HepG2 (cell line): Measurements from ENCODE around the gene TAOK3. TPM values are rescaled to one million over a fixed set of nuclear protein-coding genes. Genes with fewer than 3 reads are reported as not detected.

Source experiments
- ASH2L ChIP-seq: fragments of 300-600, 200-600 bp; sonication (generic); IDR thresholded peaks from 2 replicates; pipeline ENCODE4 v1.7.0; 2017; ENCODE audit warnings: low read depth, mild to moderate bottlenecking, moderate library complexity, mixed read lengths, low read length; ENCODE audit not compliant: insufficient read length
- ATF1 ChIP-seq: IDR thresholded peaks from 2 replicates; pipeline ENCODE4 v1.6.1; 2016; ENCODE audit warnings: mild to moderate bottlenecking, control low read depth
- BCL6 ChIP-seq: IDR thresholded peaks from 2 replicates; pipeline ENCODE4 v1.6.1; 2016; ENCODE audit warnings: missing genetic modification reagents, missing compliant biosample characterization
- FOSL2 ChIP-seq: sonication (generic); formaldehyde crosslinking; IDR thresholded peaks from 2 replicates; pipeline ENCODE4 v1.4.0; 2020; ENCODE audit warnings: missing genetic modification reagents
- HNRNPL ChIP-seq: fragments of 200-400 bp; formaldehyde crosslinking; IDR thresholded peaks from 2 replicates; pipeline ENCODE4 v1.6.1; 2017; ENCODE audit warnings: mild to moderate bottlenecking, low read depth, low read length
- NFYB ChIP-seq: sonication (generic); formaldehyde crosslinking; IDR thresholded peaks from 2 replicates; pipeline ENCODE4 v1.4.0; 2020; ENCODE audit warnings: missing genetic modification reagents
- NR2F6 ChIP-seq, 2 experiments: IDR thresholded peaks; 2 replicates each; pipeline ENCODE4 v1.6.1; 2016; ENCODE audit warnings: antibody characterized with exemption in 1 of 2, mild to moderate bottlenecking in 1 of 2
- PCBP2 ChIP-seq: fragments of 200-400 bp; formaldehyde crosslinking; optimal IDR thresholded peaks from 2 replicates; pipeline ENCODE3; 2018; ENCODE audit warnings: low read length, low read depth; ENCODE audit not compliant: poor library complexity, severe bottlenecking
- PHB2 ChIP-seq: fragments of 450-650 bp; IDR thresholded peaks from 2 replicates; pipeline ENCODE4 v1.6.1; 2018; ENCODE audit not compliant: partially characterized antibody
- SMAD1 ChIP-seq: sonication (generic); formaldehyde crosslinking; IDR thresholded peaks from 2 replicates; pipeline ENCODE4 v1.4.0; 2020; ENCODE audit warnings: missing genetic modification reagents, low read depth, mild to moderate bottlenecking, borderline replicate concordance
- SOX6 ChIP-seq, 2 experiments: fragments of 450-650 bp in 1 of 2; sonication (generic) in 1 of 2; formaldehyde crosslinking in 1 of 2; IDR thresholded peaks; 2 replicates each; pipeline versions ENCODE4 v1.4.0 to v1.6.1; 2017 to 2020; ENCODE audit warnings: antibody characterized with exemption in 1 of 2, mild to moderate bottlenecking in 1 of 2, missing genetic modification reagents in 1 of 2
- ZFP90 ChIP-seq: sonication (generic); formaldehyde crosslinking; IDR thresholded peaks from 2 replicates; pipeline ENCODE4 v1.8.0; 2022; ENCODE audit warnings: missing genetic modification reagents, mild to moderate bottlenecking, inconsistent platforms, borderline replicate concordance
- ZNF20 ChIP-seq: sonication (generic); formaldehyde crosslinking; IDR thresholded peaks from 2 replicates; pipeline ENCODE4 v1.4.0; 2020; ENCODE audit warnings: mild to moderate bottlenecking, moderate library complexity, missing genetic modification reagents
- ZNF235 ChIP-seq: sonication (generic); formaldehyde crosslinking; IDR thresholded peaks from 2 replicates; pipeline ENCODE4 v1.8.1; 2023; ENCODE audit warnings: mild to moderate bottlenecking, missing genetic modification reagents, borderline replicate concordance
- ZNF430 ChIP-seq: sonication (generic); formaldehyde crosslinking; IDR thresholded peaks from 2 replicates; pipeline ENCODE4 v1.9.0; 2021; ENCODE audit warnings: mild to moderate bottlenecking, missing genetic modification reagents
- ZNF451 ChIP-seq: sonication (generic); formaldehyde crosslinking; IDR thresholded peaks from 2 replicates; pipeline ENCODE4 v1.5.0; 2020; ENCODE audit warnings: mild to moderate bottlenecking, missing genetic modification reagents
- ZNF644 ChIP-seq: IDR thresholded peaks from 2 replicates; pipeline ENCODE4 v1.6.1; 2016; ENCODE audit warnings: low read depth
- ZNF709 ChIP-seq: sonication (generic); formaldehyde crosslinking; IDR thresholded peaks from 2 replicates; pipeline ENCODE4 v1.5.0; 2020; ENCODE audit warnings: mild to moderate bottlenecking, missing genetic modification reagents
- ZNF775 ChIP-seq: sonication (generic); formaldehyde crosslinking; IDR thresholded peaks from 2 replicates; pipeline ENCODE4 v1.4.0; 2020; ENCODE audit warnings: missing genetic modification reagents, mild to moderate bottlenecking, moderate library complexity, borderline replicate concordance
- ZNF792 ChIP-seq: IDR thresholded peaks from 2 replicates; pipeline ENCODE4 v1.6.1; 2016
- ZNF879 ChIP-seq: sonication (generic); formaldehyde crosslinking; IDR thresholded peaks from 2 replicates; pipeline ENCODE4 v1.8.1; 2023; ENCODE audit warnings: missing genetic modification reagents
- polyA plus RNA-seq, 8 experiments: library from polyadenylated mRNA; depleted of rRNA in 3 of 8; stranded (reverse) in 7 of 8; unstranded in 1 of 8; fragments of >200 nt; fragmentation: Illumina TruSeq in 4 of 8; extraction: Trizol in 4 of 8; gene quantifications; 2 replicates each; pipeline versions ENCODE4 v1.2.1 to v1.2.3, GENCODE V29; 2011 to 2016; ENCODE audit warnings: low read depth in 4 of 8, missing spikeins in 1 of 8, mixed read lengths in 1 of 8; ENCODE audit not compliant: insufficient read depth in 1 of 8
- total RNA-seq, 5 experiments: library from RNA; depleted of rRNA; stranded (reverse); fragments of >200 nt; fragmentation: Illumina TruSeq; extraction: Trizol; gene quantifications; 2 replicates each; pipeline ENCODE4 v1.2.3, GENCODE V29; 2016; ENCODE audit warnings: low read depth in 1 of 5
- TF ChIP-seq, protein P1 (sequence below): fragments of 450-650 bp; IDR thresholded peaks from 2 replicates; pipeline ENCODE4 v1.6.1; 2017
- TF ChIP-seq, protein P2 (sequence below): sonication (generic); formaldehyde crosslinking; IDR thresholded peaks from 2 replicates; pipeline ENCODE4 v1.4.0; 2020; ENCODE audit warnings: mild to moderate bottlenecking, missing genetic modification reagents

The TAOK3 gene
- total and polyA plus RNA-seq, 2 of the 13 experiments (the other 11 are each of a cell fraction or from before 2014, with no cell fraction given): 10.4 to 12.3 TPM

DNA sequence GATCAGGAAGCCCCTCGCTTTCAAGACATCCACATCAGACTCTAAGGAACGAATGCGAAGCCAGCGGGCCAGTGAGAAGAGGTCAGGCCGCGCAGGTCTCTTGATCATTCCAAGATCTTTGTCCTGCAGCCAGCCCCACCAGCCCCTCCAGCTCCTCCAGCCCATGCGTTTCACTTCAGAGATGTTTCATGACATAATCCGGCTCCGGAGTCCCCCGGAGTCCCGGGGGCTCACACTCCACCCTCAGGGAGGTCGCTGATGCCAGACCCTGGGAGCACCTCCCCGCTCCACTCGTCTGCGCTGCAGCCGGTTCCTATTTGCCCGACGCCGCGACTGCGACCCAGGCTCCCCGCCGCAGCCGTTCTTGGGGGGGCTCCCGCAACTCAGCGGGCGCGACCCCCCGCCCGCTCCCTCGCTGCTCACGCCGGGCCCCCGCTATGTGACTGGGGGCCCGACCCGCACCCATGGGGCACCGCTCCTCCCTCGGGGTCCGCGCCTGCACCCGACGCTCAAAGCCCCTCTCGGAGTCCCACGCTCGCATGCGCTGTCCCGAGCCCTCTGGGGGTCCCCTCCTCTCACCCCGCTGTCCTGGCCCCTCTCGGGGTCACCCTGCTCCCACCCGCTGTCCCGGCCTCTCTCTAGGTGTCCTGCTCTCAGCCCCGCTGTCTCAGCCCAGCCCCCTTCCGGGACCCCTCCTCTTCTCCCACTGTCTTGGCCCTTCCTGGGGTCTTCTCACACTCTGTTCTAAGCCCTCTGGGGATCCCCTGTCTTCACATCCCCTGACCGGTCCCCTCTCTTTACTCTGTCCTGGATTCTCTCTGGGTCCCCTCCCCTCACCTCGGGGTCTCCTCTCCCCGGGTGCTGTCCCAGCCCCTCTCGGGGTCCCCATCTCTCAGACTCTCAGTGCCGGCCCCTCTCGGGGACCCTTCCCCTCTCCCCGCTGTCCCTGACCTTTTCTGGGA lies 1.1 kb downstream of the TAOK3 start (continued):
- TF ChIP-seq ZNF775 (CRISPR knock-in tag): no peak
- no peak for TF ChIP-seq ZNF709 (CRISPR knock-in tag)
- no peak for TF ChIP-seq NFYB (CRISPR knock-in tag)
- TF ChIP-seq ZFP90 (CRISPR knock-in tag): no peak
- no peak for TF ChIP-seq SOX6 (IDR thresholded peaks at IDR 0.05)
- TF ChIP-seq SOX6 (CRISPR knock-in tag; IDR thresholded peaks at IDR 0.05): no peak
- TF ChIP-seq ZNF235 (CRISPR knock-in tag): 0 out of 2 replicates have a peak, but pooled peaks have one; percentile 29
- no peak for TF ChIP-seq ZNF451 (CRISPR knock-in tag)
- TF ChIP-seq PHB2: no peak
- TF ChIP-seq ZNF792 (CRISPR knock-in tag): no peak
- no peak for TF ChIP-seq NR2F6 (IDR thresholded peaks at IDR 0.05)
- TF ChIP-seq NR2F6 (CRISPR knock-in tag; IDR thresholded peaks at IDR 0.05): no peak
- TF ChIP-seq ASH2L: peak; percentile 55
- TF ChIP-seq FOSL2: no peak
- TF ChIP-seq BCL6 (CRISPR knock-in tag): no peak
- no peak for TF ChIP-seq ZNF879
- no peak for TF ChIP-seq ZNF430 (CRISPR knock-in tag)
- no peak for TF ChIP-seq PCBP2
- no peak for TF ChIP-seq SMAD1
- no peak for TF ChIP-seq ZNF20 (CRISPR knock-in tag)
- TF ChIP-seq, protein P1, sequence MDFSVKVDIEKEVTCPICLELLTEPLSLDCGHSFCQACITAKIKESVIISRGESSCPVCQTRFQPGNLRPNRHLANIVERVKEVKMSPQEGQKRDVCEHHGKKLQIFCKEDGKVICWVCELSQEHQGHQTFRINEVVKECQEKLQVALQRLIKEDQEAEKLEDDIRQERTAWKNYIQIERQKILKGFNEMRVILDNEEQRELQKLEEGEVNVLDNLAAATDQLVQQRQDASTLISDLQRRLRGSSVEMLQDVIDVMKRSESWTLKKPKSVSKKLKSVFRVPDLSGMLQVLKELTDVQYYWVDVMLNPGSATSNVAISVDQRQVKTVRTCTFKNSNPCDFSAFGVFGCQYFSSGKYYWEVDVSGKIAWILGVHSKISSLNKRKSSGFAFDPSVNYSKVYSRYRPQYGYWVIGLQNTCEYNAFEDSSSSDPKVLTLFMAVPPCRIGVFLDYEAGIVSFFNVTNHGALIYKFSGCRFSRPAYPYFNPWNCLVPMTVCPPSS: no peak
- TF ChIP-seq, protein P2, sequence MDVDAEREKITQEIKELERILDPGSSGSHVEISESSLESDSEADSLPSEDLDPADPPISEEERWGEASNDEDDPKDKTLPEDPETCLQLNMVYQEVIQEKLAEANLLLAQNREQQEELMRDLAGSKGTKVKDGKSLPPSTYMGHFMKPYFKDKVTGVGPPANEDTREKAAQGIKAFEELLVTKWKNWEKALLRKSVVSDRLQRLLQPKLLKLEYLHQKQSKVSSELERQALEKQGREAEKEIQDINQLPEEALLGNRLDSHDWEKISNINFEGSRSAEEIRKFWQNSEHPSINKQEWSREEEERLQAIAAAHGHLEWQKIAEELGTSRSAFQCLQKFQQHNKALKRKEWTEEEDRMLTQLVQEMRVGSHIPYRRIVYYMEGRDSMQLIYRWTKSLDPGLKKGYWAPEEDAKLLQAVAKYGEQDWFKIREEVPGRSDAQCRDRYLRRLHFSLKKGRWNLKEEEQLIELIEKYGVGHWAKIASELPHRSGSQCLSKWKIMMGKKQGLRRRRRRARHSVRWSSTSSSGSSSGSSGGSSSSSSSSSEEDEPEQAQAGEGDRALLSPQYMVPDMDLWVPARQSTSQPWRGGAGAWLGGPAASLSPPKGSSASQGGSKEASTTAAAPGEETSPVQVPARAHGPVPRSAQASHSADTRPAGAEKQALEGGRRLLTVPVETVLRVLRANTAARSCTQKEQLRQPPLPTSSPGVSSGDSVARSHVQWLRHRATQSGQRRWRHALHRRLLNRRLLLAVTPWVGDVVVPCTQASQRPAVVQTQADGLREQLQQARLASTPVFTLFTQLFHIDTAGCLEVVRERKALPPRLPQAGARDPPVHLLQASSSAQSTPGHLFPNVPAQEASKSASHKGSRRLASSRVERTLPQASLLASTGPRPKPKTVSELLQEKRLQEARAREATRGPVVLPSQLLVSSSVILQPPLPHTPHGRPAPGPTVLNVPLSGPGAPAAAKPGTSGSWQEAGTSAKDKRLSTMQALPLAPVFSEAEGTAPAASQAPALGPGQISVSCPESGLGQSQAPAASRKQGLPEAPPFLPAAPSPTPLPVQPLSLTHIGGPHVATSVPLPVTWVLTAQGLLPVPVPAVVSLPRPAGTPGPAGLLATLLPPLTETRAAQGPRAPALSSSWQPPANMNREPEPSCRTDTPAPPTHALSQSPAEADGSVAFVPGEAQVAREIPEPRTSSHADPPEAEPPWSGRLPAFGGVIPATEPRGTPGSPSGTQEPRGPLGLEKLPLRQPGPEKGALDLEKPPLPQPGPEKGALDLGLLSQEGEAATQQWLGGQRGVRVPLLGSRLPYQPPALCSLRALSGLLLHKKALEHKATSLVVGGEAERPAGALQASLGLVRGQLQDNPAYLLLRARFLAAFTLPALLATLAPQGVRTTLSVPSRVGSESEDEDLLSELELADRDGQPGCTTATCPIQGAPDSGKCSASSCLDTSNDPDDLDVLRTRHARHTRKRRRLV: 0 out of 2 replicates have a peak, but pooled peaks have one; percentile 37
- TF ChIP-seq ZNF644 (CRISPR knock-in tag): no peak
- no peak for TF ChIP-seq ATF1
- TF ChIP-seq HNRNPL: no peak
